GM12878 (cell line): Measurements from ENCODE around the gene RPS8. TPM values are rescaled to one million over a fixed set of nuclear protein-coding genes. Genes with fewer than 3 reads are reported as not detected.

Source experiments
- ATF7 ChIP-seq: fragments of 450-650 bp; IDR thresholded peaks from 2 replicates; pipeline ENCODE4 v1.6.1; 2016; ENCODE audit warnings: low read depth, mild to moderate bottlenecking
- BCL11A ChIP-seq: IDR thresholded peaks from 2 replicates; pipeline ENCODE4 v1.6.1; 2011; ENCODE audit warnings: low read depth, low read length
- BCL3 ChIP-seq: IDR thresholded peaks from 2 replicates; pipeline ENCODE4 v1.6.1; 2011; ENCODE audit warnings: borderline replicate concordance, low read depth, mild to moderate bottlenecking, moderate library complexity, low read length; ENCODE audit not compliant: insufficient read depth, poor library complexity, severe bottlenecking
- BCLAF1 ChIP-seq: fragments of 450-650 bp; IDR thresholded peaks from 2 replicates; pipeline ENCODE4 v1.6.1; 2017; ENCODE audit warnings: antibody characterized with exemption, mild to moderate bottlenecking, moderate library complexity
- CHD2 ChIP-seq: IDR thresholded peaks from 2 replicates; pipeline ENCODE4 v1.6.1; 2011; ENCODE audit warnings: low read depth, low read length, improper control_type of control experiment, borderline replicate concordance
- CREB1 ChIP-seq: IDR thresholded peaks from 2 replicates; pipeline ENCODE4 v1.6.1; 2012; ENCODE audit warnings: low read depth, mild to moderate bottlenecking, inconsistent platforms
- EGR1 ChIP-seq, 2 experiments: IDR thresholded peaks; 1 replicate in 1 of 2; 2 replicates in 1 of 2; pipeline ENCODE4 v1.6.1; 2011 to 2012; ENCODE audit warnings: low read depth in 2 of 2, low read length in 2 of 2, borderline replicate concordance in 1 of 2, mild to moderate bottlenecking in 1 of 2, moderate library complexity in 1 of 2
- ETV6 ChIP-seq, 2 experiments: fragments of 450-650 bp in 1 of 2; IDR thresholded peaks in 1 of 2; conservative IDR thresholded peaks in 1 of 2; 2 replicates each; pipeline ENCODE4 v1.6.1; 2014; ENCODE audit warnings: antibody characterized with exemption in 1 of 2, borderline replicate concordance in 1 of 2, low read depth in 1 of 2, mild to moderate bottlenecking in 1 of 2, moderate library complexity in 1 of 2
- FOXK2 ChIP-seq: fragments of 450-650 bp; IDR thresholded peaks from 2 replicates; pipeline ENCODE4 v1.6.1; 2017; ENCODE audit warnings: mild to moderate bottlenecking, moderate library complexity
- KDM1A ChIP-seq: fragments of 200-600 bp; sonication (generic); IDR thresholded peaks from 2 replicates; pipeline ENCODE4 v1.6.1; 2016; ENCODE audit warnings: borderline replicate concordance
- MXI1 ChIP-seq: fragments of 150-350 bp; IDR thresholded peaks from 2 replicates; pipeline ENCODE4 v1.6.1; 2011; ENCODE audit warnings: low read depth, mild to moderate bottlenecking, inconsistent platforms, low read length, improper control_type of control experiment
- NFXL1 ChIP-seq: fragments of 450-650 bp; IDR thresholded peaks from 2 replicates; pipeline ENCODE4 v1.6.1; 2017; ENCODE audit warnings: antibody characterized with exemption, mild to moderate bottlenecking, borderline replicate concordance
- NR2C2 ChIP-seq: IDR thresholded peaks from 2 replicates; pipeline ENCODE4 v1.6.1; 2011; ENCODE audit warnings: borderline replicate concordance, low read depth; ENCODE audit not compliant: control insufficient read depth, insufficient read length
- PRDM15 ChIP-seq: fragments of 450-650 bp; formaldehyde crosslinking; IDR thresholded peaks from 2 replicates; pipeline ENCODE4 v1.4.0; 2020; ENCODE audit warnings: mild to moderate bottlenecking, moderate library complexity
- RELB ChIP-seq: fragments of 450-650 bp; IDR thresholded peaks from 2 replicates; pipeline ENCODE4 v1.6.1; 2017; ENCODE audit warnings: low read depth, mild to moderate bottlenecking, moderate library complexity
- SMC3 ChIP-seq: IDR thresholded peaks from 2 replicates; pipeline ENCODE4 v1.6.1; 2011; ENCODE audit warnings: low read length, improper control_type of control experiment, borderline replicate concordance
- WRNIP1 ChIP-seq: IDR thresholded peaks from 2 replicates; pipeline ENCODE4 v1.6.1; 2011; ENCODE audit warnings: low read depth, low read length, improper control_type of control experiment, borderline replicate concordance
- polyA plus RNA-seq, 11 experiments: library from polyadenylated mRNA; depleted of rRNA in 4 of 11; unstranded in 6 of 11; stranded (reverse) in 5 of 11; fragments of >200 nt; fragmentation: Nextera tagmentation in 4 of 11; fragmentation: Illumina TruSeq in 1 of 11; extraction: Ambion mirVana in 4 of 11; extraction: Trizol in 1 of 11; gene quantifications; 1 replicate in 1 of 11; 2 replicates in 10 of 11; pipeline versions ENCODE4 v1.2.1 to v1.2.3, GENCODE V29; 2011 to 2016; ENCODE audit warnings: inconsistent platforms in 2 of 11, missing spikeins in 2 of 11, low read depth in 1 of 11
- total RNA-seq, 4 experiments: library from RNA; depleted of rRNA in 3 of 4; stranded (reverse); fragments of >200 nt in 3 of 4; fragmentation: Illumina TruSeq in 1 of 4; extraction: Trizol in 1 of 4; gene quantifications; 2 replicates each; pipeline versions ENCODE4 v1.2.1 to v1.2.3, GENCODE V29; 2013 to 2021

Gene RPS8
- total and polyA plus RNA-seq, 10 of the 15 experiments (the other 5 are each of a cell fraction or from before 2014, with no cell fraction given): 1,296 to 3,461 (median 2,877) TPM

GRCh38 chr1:44807364-44808062, 32.2 kb downstream of the RPS8 start (continued):
- TF ChIP-seq RELB (0 out of 2 replicates have a peak, but pooled peaks have one; percentile 55), ATF7 (peak; percentile 75), NR2C2 (no peak), MXI1 (0 out of 2 replicates have a peak, but pooled peaks have one; percentile 38), CREB1 (no peak), SMC3 (no peak; the same call in 1 of the 2 replicates), BCL11A (no peak), KDM1A (no peak), BCL3 (peak; percentile 27), WRNIP1 (no peak), EGR1 (IDR thresholded peaks at IDR 0.05; ENCODE audit: borderline replicate concordance in 1 of 2, low read depth in 2 of 2, low read length in 2 of 2) (peak in 1 of 2 experiments; percentile 86; a peak in 2 of 3 replicates), ETV6 (conservative IDR thresholded peaks at IDR 0.05 in 1 of 2, IDR thresholded peaks at IDR 0.05 in 1 of 2; ENCODE audit: borderline replicate concordance in 1 of 2, low read depth in 1 of 2) (peak in 1 of 2 experiments; percentile 66; a peak in 2 of 4 replicates), BCLAF1 (no peak), PRDM15 (CRISPR knock-in tag) (0 out of 2 replicates have a peak, but pooled peaks have one; percentile 28), CHD2 (peak; percentile 67; the same call in 1 of the 2 replicates), NFXL1 (no peak), FOXK2 (no peak)
